ENCODE results near the gene DNAJC12.

- TF ChIP-seq CTCF (IDR thresholded peaks at IDR 0.05) (no peak), EZH2 (IDR thresholded peaks at IDR 0.05; ENCODE audit: borderline replicate concordance, insufficient read depth, low read depth, low read length, poor library complexity, severe bottlenecking) (no peak)
These were observed 2.0 kb upstream of the DNAJC12 start for GRCh38 chr10:67839951-67840350.
